ENCODE data around the gene TEKT3.

Gene TEKT3

DNA sequence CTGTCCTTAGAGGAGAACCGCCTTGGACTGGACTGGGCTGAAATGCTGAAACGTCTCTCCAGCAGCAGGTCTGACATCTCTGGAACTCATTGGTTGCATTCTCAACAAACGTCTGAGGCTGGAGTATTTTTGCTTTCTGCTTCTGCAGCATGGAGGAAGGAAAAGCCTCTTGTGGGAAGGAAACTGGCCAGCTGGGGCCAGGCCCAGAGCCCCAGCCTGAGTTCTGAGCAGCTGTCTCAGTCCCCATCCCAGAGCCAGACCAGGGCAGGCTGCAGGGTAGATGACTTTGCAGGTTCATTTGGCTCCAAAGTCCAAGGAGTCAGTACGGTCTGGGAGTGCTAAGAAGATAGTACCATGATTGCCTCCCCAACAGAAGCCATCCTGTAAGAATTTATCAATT is 18.3 kb downstream of the TEKT3 start:
- H3K4me3 ChIP-seq (ENCODE audit: low read length) = no peak overlapping the region
- no peak overlapping the region for H3K9ac ChIP-seq (ENCODE audit: low read depth, low read length)
- H3K36me3 ChIP-seq (ENCODE audit: insufficient read depth, low read length) = no peaks in the 10 kb centered on the region
- H3K4me1 ChIP-seq (ENCODE audit: insufficient read depth, low read length) = no peaks in the 10 kb centered on the region
- no peaks in the 10 kb centered on the region for H3K27me3 ChIP-seq (ENCODE audit: insufficient read depth, low read length)
- 85% methylated on average over 4 of the region's 4 CpGs for WGBS
- no peak overlapping the region for H3K27ac ChIP-seq (ENCODE audit: low read depth, low read length)
- H3K9me3 ChIP-seq (ENCODE audit: insufficient read depth, low read depth, low read length) = no peaks in the 10 kb centered on the region

- no peaks in the 10 kb centered on the region for H3K9me3 ChIP-seq (ENCODE audit: insufficient read depth, low read depth, low read length)
- H3K36me3 ChIP-seq (ENCODE audit: insufficient read depth, low read length) = no peaks in the 10 kb centered on the region
- H3K4me3 ChIP-seq (ENCODE audit: low read length) = no peak overlapping the region
- no peak overlapping the region for H3K9ac ChIP-seq (ENCODE audit: low read depth, low read length)
- 95% methylated on average over 6 of the region's 6 CpGs for WGBS
- H3K4me1 ChIP-seq (ENCODE audit: insufficient read depth, low read length) = no peaks in the 10 kb centered on the region
- H3K27me3 ChIP-seq (ENCODE audit: insufficient read depth, low read length) = no peaks in the 10 kb centered on the region
- no peak overlapping the region for H3K27ac ChIP-seq (ENCODE audit: low read depth, low read length)
These were observed 19.7 kb downstream of the TEKT3 start for GRCh38 chr17:15321556-15322251.

GRCh38 chr17:15319452-15320010 is 21.9 kb downstream of the TEKT3 start:
- Histone ChIP-seq H3K4me1 (ENCODE audit: insufficient read depth, low read length) (no peaks in the 10 kb centered on the region), H3K9me3 (ENCODE audit: insufficient read depth, low read depth, low read length) (no peaks in the 10 kb centered on the region), H3K9ac (ENCODE audit: low read depth, low read length) (no peak overlapping the region), H3K27ac (ENCODE audit: low read depth, low read length) (no peak overlapping the region), H3K36me3 (ENCODE audit: insufficient read depth, low read length) (no peaks in the 10 kb centered on the region), H3K27me3 (ENCODE audit: insufficient read depth, low read length) (no peaks in the 10 kb centered on the region), H3K4me3 (ENCODE audit: low read length) (no peak overlapping the region)
- WGBS = 85% methylated on average over 5 of the region's 5 CpGs

- Histone ChIP-seq H3K9ac (ENCODE audit: low read depth, low read length) (no peak overlapping the region), H3K4me3 (ENCODE audit: low read length) (no peak overlapping the region), H3K4me1 (ENCODE audit: insufficient read depth, low read length) (no peaks in the 10 kb centered on the region), H3K9me3 (ENCODE audit: insufficient read depth, low read depth, low read length) (no peaks in the 10 kb centered on the region), H3K27me3 (ENCODE audit: insufficient read depth, low read length) (no peaks in the 10 kb centered on the region), H3K36me3 (ENCODE audit: insufficient read depth, low read length) (no peaks in the 10 kb centered on the region), H3K27ac (ENCODE audit: low read depth, low read length) (no peak overlapping the region)
- WGBS = 94% methylated on average over 5 of the region's 5 CpGs
These were observed 29.4 kb downstream of the TEKT3 start for GRCh38 chr17:15311996-15312395.

GRCh38 chr17:15309793-15310192 is 31.6 kb downstream of the TEKT3 start:
- Histone ChIP-seq H3K4me1 (ENCODE audit: insufficient read depth, low read length) (no peaks in the 10 kb centered on the region), H3K9ac (ENCODE audit: low read depth, low read length) (no peak overlapping the region), H3K27me3 (ENCODE audit: insufficient read depth, low read length) (no peaks in the 10 kb centered on the region), H3K4me3 (ENCODE audit: low read length) (no peak overlapping the region), H3K27ac (ENCODE audit: low read depth, low read length) (no peak overlapping the region), H3K9me3 (ENCODE audit: insufficient read depth, low read depth, low read length) (no peaks in the 10 kb centered on the region), H3K36me3 (ENCODE audit: insufficient read depth, low read length) (no peaks in the 10 kb centered on the region)
- WGBS = 90% methylated on average over 3 of the region's 3 CpGs

DNA sequence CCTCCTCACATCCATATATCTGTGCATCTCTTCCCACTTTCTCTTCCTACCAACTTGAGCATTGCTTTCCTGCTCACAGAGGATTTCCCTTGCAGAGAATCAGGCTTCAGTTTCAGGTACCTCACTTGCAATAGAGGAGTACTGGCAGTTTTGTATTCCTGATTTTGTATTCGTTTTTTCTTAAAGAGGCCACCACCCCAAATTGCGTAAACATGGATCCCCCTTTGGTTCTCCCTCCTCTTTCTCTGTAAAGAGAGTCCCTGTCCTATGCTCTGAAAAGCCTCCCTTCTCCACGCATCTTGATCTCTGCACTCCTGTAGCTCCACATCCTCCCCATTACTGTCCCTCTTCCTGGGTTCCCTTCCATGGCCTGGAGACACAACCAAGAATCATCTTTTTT is 32.2 kb downstream of the TEKT3 start:
- Histone ChIP-seq H3K27me3 (ENCODE audit: insufficient read depth, low read length) (no peaks in the 10 kb centered on the region), H3K36me3 (ENCODE audit: insufficient read depth, low read length) (no peaks in the 10 kb centered on the region), H3K4me3 (ENCODE audit: low read length) (no peak overlapping the region), H3K27ac (ENCODE audit: low read depth, low read length) (no peak overlapping the region), H3K9ac (ENCODE audit: low read depth, low read length) (no peak overlapping the region), H3K4me1 (ENCODE audit: insufficient read depth, low read length) (no peaks in the 10 kb centered on the region), H3K9me3 (ENCODE audit: insufficient read depth, low read depth, low read length) (no peaks in the 10 kb centered on the region)
- WGBS = 94% methylated on average over 3 of the region's 3 CpGs

DNA sequence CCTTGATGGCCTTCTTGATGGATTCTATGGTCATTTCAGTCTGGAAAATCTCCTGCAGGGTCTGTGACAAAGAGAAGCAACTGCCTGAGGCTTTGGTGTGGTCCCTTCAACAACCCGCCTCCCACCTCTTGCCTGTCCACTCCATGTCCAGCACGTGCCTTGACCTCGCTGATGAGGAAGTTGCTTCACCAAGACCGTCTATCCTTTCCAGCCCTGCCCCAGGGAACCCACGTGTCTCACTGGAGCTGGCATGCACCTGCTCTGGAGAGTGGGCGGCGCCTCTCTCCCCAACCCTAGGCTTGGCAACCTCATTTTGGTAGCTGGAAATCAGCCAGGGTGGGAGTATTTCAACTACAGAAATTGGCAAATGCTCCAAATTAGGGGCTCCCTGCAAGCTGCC is 32.6 kb downstream of the TEKT3 start:
- 93% methylated on average over 7 of the region's 7 CpGs for WGBS
- no peaks in the 10 kb centered on the region for H3K36me3 ChIP-seq (ENCODE audit: insufficient read depth, low read length)
- no peak overlapping the region for H3K9ac ChIP-seq (ENCODE audit: low read depth, low read length)
- no peaks in the 10 kb centered on the region for H3K9me3 ChIP-seq (ENCODE audit: insufficient read depth, low read depth, low read length)
- no peak overlapping the region for H3K27ac ChIP-seq (ENCODE audit: low read depth, low read length)
- H3K4me1 ChIP-seq (ENCODE audit: insufficient read depth, low read length) = no peaks in the 10 kb centered on the region
- no peak overlapping the region for H3K4me3 ChIP-seq (ENCODE audit: low read length)
- no peaks in the 10 kb centered on the region for H3K27me3 ChIP-seq (ENCODE audit: insufficient read depth, low read length)

GRCh38 chr17:15307710-15308111 is 33.7 kb downstream of the TEKT3 start:
- no peaks in the 10 kb centered on the region for H3K9me3 ChIP-seq (ENCODE audit: insufficient read depth, low read depth, low read length)
- H3K27me3 ChIP-seq (ENCODE audit: insufficient read depth, low read length) = no peaks in the 10 kb centered on the region
- no peak overlapping the region for H3K27ac ChIP-seq (ENCODE audit: low read depth, low read length)
- 81% methylated on average over 4 of the region's 4 CpGs for WGBS
- H3K36me3 ChIP-seq (ENCODE audit: insufficient read depth, low read length) = no peaks in the 10 kb centered on the region
- H3K9ac ChIP-seq (ENCODE audit: low read depth, low read length) = no peak overlapping the region
- no peaks in the 10 kb centered on the region for H3K4me1 ChIP-seq (ENCODE audit: insufficient read depth, low read length)
- H3K4me3 ChIP-seq (ENCODE audit: low read length) = no peak overlapping the region

- 92% methylated on average over 13 of the region's 14 CpGs for WGBS
- no peak overlapping the region for H3K9ac ChIP-seq (ENCODE audit: low read depth, low read length)
- no peak overlapping the region for H3K27ac ChIP-seq (ENCODE audit: low read depth, low read length)
- H3K36me3 ChIP-seq (ENCODE audit: insufficient read depth, low read length) = no peaks in the 10 kb centered on the region
- H3K27me3 ChIP-seq (ENCODE audit: insufficient read depth, low read length) = no peaks in the 10 kb centered on the region
- H3K9me3 ChIP-seq (ENCODE audit: insufficient read depth, low read depth, low read length) = no peaks in the 10 kb centered on the region
- no peak overlapping the region for H3K4me3 ChIP-seq (ENCODE audit: low read length)
- no peaks in the 10 kb centered on the region for H3K4me1 ChIP-seq (ENCODE audit: insufficient read depth, low read length)
These were observed 37.5 kb downstream of the TEKT3 start for GRCh38 chr17:15303851-15304250.

DNA sequence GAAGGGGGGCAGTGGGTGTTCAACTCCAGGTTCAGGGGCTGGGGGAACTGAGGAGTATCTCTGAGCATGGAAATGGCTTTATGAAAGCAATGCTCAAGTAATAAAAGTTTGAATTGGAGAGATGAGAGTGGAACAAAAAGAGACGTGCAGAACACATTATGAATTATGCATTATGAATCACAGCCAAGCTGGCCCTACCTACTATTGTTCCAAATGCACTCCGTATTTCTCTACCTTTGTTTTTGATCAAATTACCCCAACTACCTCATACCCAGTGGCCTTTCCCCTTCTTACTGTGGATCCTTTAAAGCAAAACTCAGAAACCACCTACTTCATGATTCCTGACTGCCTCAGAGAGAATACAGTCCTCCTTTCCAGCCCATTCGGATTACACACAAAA is 38.1 kb downstream of the TEKT3 start:
- Histone ChIP-seq H3K4me1 (ENCODE audit: insufficient read depth, low read length) (no peaks in the 10 kb centered on the region), H3K9ac (ENCODE audit: low read depth, low read length) (no peak overlapping the region), H3K27me3 (ENCODE audit: insufficient read depth, low read length) (no peaks in the 10 kb centered on the region), H3K27ac (ENCODE audit: low read depth, low read length) (no peak overlapping the region), H3K4me3 (ENCODE audit: low read length) (no peak overlapping the region), H3K9me3 (ENCODE audit: insufficient read depth, low read depth, low read length) (no peaks in the 10 kb centered on the region), H3K36me3 (ENCODE audit: insufficient read depth, low read length) (no peaks in the 10 kb centered on the region)
- 87% methylated on average over 3 of the region's 3 CpGs for WGBS

- Histone ChIP-seq H3K36me3 (ENCODE audit: insufficient read depth, low read length) (no peaks in the 10 kb centered on the region), H3K9me3 (ENCODE audit: insufficient read depth, low read depth, low read length) (no peaks in the 10 kb centered on the region), H3K4me1 (ENCODE audit: insufficient read depth, low read length) (no peaks in the 10 kb centered on the region), H3K9ac (ENCODE audit: low read depth, low read length) (no peak overlapping the region), H3K27me3 (ENCODE audit: insufficient read depth, low read length) (no peaks in the 10 kb centered on the region), H3K4me3 (ENCODE audit: low read length) (no peak overlapping the region), H3K27ac (ENCODE audit: low read depth, low read length) (no peak overlapping the region)
- WGBS = 96% methylated on average over 6 of the region's 6 CpGs
These were observed 39.6 kb downstream of the TEKT3 start for GRCh38 chr17:15301845-15302244.

DNA sequence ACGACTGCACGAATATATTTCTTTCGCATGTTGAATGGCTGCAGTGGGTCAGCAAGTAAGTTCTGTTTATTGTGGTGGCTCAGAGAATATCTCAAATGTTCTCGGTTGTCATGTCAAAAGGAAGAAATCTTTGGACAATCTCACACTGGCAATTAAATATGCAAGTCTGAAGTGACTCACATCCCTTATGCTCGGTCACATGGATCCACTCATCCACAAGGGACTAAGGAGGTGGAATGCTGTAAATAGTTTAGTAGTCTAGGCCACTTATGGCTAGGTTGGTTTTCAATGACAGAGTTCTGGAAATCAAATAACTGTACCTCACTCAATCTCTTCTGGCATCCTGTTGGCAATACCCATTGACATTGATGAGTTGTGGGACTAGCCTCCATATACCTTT is 43.2 kb downstream of the TEKT3 start:
- H3K4me3 ChIP-seq (ENCODE audit: low read length) = no peak overlapping the region
- H3K4me1 ChIP-seq (ENCODE audit: insufficient read depth, low read length) = no peaks in the 10 kb centered on the region
- H3K9ac ChIP-seq (ENCODE audit: low read depth, low read length) = no peak overlapping the region
- WGBS = 95% methylated on average over 5 of the region's 5 CpGs
- no peaks in the 10 kb centered on the region for H3K27me3 ChIP-seq (ENCODE audit: insufficient read depth, low read length)
- no peak overlapping the region for H3K27ac ChIP-seq (ENCODE audit: low read depth, low read length)
- no peaks in the 10 kb centered on the region for H3K36me3 ChIP-seq (ENCODE audit: insufficient read depth, low read length)
- H3K9me3 ChIP-seq (ENCODE audit: insufficient read depth, low read depth, low read length) = no peaks in the 10 kb centered on the region
